Body of pancreas (tissue), 4 donors: Measurements from ENCODE around the gene SYNJ2.

ENCODE experiments used
- CTCF ChIP-seq, 7 experiments: fragments of 450-650 bp in 4 of 7; fragments of 200-600 bp in 3 of 7; sonication (generic) in 3 of 7; IDR thresholded peaks; one replicate each; pipeline ENCODE4 v1.5.1; 2016 to 2019; ENCODE audit warnings: antibody characterized with exemption in 7 of 7
- POLR2A ChIP-seq, 3 donors: fragments of 450-650 bp; IDR thresholded peaks; one replicate each; pipeline ENCODE4 v1.6.1; 2016; ENCODE audit warnings: antibody characterized with exemption in 3 of 3, mild to moderate bottlenecking in 2 of 3

- TF ChIP-seq CTCF (IDR thresholded peaks at IDR 0.05) (no peak), POLR2A (IDR thresholded peaks at IDR 0.05) (no peak)
Measured at GRCh38 chr6:158077676-158078075, 96.0 kb downstream of the SYNJ2 start.
